Pancreas (tissue), 10 donors: ENCODE data around the gene GCNT1. TPM values are rescaled to one million over a fixed set of nuclear protein-coding genes. Genes with fewer than 3 reads are reported as not detected.

Experiments
- ATAC-seq, 4 donors: fragments of 200-7000 bp; cut with Tn5 transposase; one replicate each; pipeline versions ENCODE4 v1.8.0 to v1.9.1; 2020; ENCODE audit warnings: mild to moderate bottlenecking in 4 of 4, moderate library complexity in 4 of 4
- DNase-seq, 6 donors: peaks; one replicate each; pipeline ENCODE4 v3.0.0-alpha.2; 2020
- FAIRE-seq: peaks from 2 replicates; lab custom pipeline; 2012; peaks lifted over from hg19 to GRCh38; lab: Jason Lieb, UNC
- H3K27ac ChIP-seq, 4 donors: fragments of 200-600 bp; sonication (generic); 1 replicate in 3 of 4; 2 replicates in 1 of 4; pipeline versions ENCODE4 v1.5.0 to v1.8.0; 2020
- H3K27me3 ChIP-seq, 4 donors: fragments of 200-600 bp; one replicate each; pipeline ENCODE4 v1.8.0; 2021
- H3K36me3 ChIP-seq, 3 donors: fragments of 200-600 bp; sonication (generic) in 1 of 3; one replicate each; pipeline versions ENCODE4 v1.5.0 to v1.8.0; 2020 to 2021
- H3K4me1 ChIP-seq, 3 donors: fragments of 200-600 bp; one replicate each; pipeline ENCODE4 v1.8.0; 2021
- H3K4me3 ChIP-seq, 4 donors: fragments of 200-600 bp; sonication (generic) in 2 of 4; one replicate each; pipeline versions ENCODE4 v1.5.0 to v1.8.0; 2020 to 2021
- H3K9me3 ChIP-seq, 4 donors: fragments of 200-600 bp; one replicate each; pipeline ENCODE4 v1.8.0; 2021
- WGBS, 2 donors: extraction: QIAGEN DNeasy Blood & Tissue Kit; methylation state at CpG; one replicate each; pipeline ENCODE4 v1.1.7; 2013; 5-methylcytosine and 5-hydroxymethylcytosine counted together
- intact Hi-C, 3 donors: fragments of 100-400 bp; cut with DNase I; formaldehyde crosslinking; loops; one replicate each; pipeline versions ENCODE4 v1.11.1 to v1.14.2; 2022
- polyA plus RNA-seq, 2 donors: library from polyadenylated mRNA; stranded (reverse); fragments of 200-250 nt; gene quantifications; one replicate each; pipeline ENCODE4 v1.2.3, GENCODE V29; 2013
- total RNA-seq, 6 donors: library from RNA; stranded (reverse); fragmentation: NEBNext Ultra II Directional in 4 of 6; extraction: Animal tissue kit (Norgen Biotek cat#: 25700) in 4 of 6; gene quantifications; one replicate each; pipeline versions ENCODE4 v1.2.1 to v1.2.4, GENCODE V29; 2021 to 2023
- TF ChIP-seq, protein P1 (sequence below), 4 donors: fragments of 200-600 bp; sonication (generic) in 3 of 4; IDR thresholded peaks; one replicate each; pipeline versions ENCODE4 v1.5.0 to v1.8.0; 2021; ENCODE audit warnings: antibody characterized with exemption in 4 of 4
- donor health status: healthy with polysubstance abuse.
- donor health status: DM: no; HTN: no; CAD: no; lungs with moderate emphysema.
- donor health status: DM: no; HTN: no; CAD: no.
- donor health status: control.
- donor health status: control.
- donor health status: Bipolar disorder and iron deficiency.
- donor health status: DM: yes; HTN: yes; CAD: no.
- donor health status: DM: no; HTN: no; CAD: no.
- donor health status: DM: no; HTN: no; CAD: no.
- donor health status: DM: yes; HTN: yes; CAD: no.

Gene GCNT1
- total and polyA plus RNA-seq, 8 donors, result 1.0 to 7.2 (median 3.3) TPM

DNA sequence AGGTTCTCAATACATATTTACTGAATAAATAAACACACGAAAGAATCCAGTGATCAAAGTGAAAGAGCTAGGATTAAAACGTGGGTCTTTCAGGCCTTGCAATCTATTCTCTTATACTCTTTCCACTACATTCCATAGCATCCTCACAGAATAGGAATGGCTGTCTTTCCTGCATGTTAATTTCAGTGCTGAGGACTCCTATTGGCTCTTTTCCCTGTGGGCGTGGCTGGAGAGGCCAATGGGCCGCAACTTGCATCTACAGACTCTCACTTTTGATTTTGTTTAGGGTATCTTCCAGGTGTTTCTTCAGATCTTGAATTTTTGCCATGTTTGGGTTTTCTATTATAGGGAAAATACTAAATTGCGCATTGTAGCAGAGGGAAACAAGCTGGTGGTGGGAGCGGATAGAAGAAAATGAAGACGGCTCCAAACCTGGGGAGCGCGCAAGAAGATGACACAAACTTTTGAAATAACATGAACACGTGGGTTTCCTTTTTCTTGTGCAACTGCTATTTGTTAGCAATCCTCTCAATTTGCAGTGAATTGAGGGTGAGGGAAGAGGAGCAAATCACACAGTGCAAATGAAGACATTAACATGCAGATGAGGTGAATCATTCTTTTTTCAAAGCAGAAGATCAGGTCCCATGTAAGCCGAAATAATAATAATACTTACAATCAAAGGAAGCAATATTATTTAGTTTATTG is 93.9 kb downstream of the GCNT1 start:
- Histone ChIP-seq H3K4me1 (no peaks in the 10 kb centered on the region), H3K4me3 (no peak overlapping the region), H3K36me3 (no peaks in the 10 kb centered on the region), H3K27ac (no peak overlapping the region), H3K27me3 (no peaks in the 10 kb centered on the region), H3K9me3 (no peaks in the 10 kb centered on the region)
- TF ChIP-seq, protein P1, sequence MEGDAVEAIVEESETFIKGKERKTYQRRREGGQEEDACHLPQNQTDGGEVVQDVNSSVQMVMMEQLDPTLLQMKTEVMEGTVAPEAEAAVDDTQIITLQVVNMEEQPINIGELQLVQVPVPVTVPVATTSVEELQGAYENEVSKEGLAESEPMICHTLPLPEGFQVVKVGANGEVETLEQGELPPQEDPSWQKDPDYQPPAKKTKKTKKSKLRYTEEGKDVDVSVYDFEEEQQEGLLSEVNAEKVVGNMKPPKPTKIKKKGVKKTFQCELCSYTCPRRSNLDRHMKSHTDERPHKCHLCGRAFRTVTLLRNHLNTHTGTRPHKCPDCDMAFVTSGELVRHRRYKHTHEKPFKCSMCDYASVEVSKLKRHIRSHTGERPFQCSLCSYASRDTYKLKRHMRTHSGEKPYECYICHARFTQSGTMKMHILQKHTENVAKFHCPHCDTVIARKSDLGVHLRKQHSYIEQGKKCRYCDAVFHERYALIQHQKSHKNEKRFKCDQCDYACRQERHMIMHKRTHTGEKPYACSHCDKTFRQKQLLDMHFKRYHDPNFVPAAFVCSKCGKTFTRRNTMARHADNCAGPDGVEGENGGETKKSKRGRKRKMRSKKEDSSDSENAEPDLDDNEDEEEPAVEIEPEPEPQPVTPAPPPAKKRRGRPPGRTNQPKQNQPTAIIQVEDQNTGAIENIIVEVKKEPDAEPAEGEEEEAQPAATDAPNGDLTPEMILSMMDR (IDR thresholded peaks at IDR 0.05), result no peak
- intact Hi-C loops, result no loop called here
- FAIRE-seq, result no peak
- DNase-seq, result no peak
- no peak for ATAC-seq
- WGBS, 2 donors, result 85 to 91% methylated on average over 11 of the region's 11 CpGs

- H3K36me3 ChIP-seq, result no peaks in the 10 kb centered on the region
- TF ChIP-seq, protein P1 (IDR thresholded peaks at IDR 0.05), result no peak
- 78 to 85% methylated on average over 5 of the region's 5 CpGs for WGBS, 2 donors
- H3K27me3 ChIP-seq, result no peaks in the 10 kb centered on the region
- H3K27ac ChIP-seq, result no peak overlapping the region
- no peak for ATAC-seq
- H3K4me1 ChIP-seq, result no peaks in the 10 kb centered on the region
- no peak overlapping the region for H3K4me3 ChIP-seq
- no peak for DNase-seq
- no peaks in the 10 kb centered on the region for H3K9me3 ChIP-seq
- intact Hi-C loops, result no loop called here
- FAIRE-seq, result no peak
Measured at GRCh38 chr9:76553680-76554079, 94.7 kb downstream of the GCNT1 start.

Other genes starting within 250 kb of the GCNT1 start
- 10 to 100 TPM in 4 of 6 donors, 1 to 10 TPM in 2; 8.3 to 16.5 (median 10.8) TPM for gene RFK, start 64.8 kb upstream of the GCNT1 start, total RNA-seq
- 10 to 100 TPM in 1 of 2 donors, 1 to 10 TPM in 1; 5.8 to 13.7 TPM for gene RFK, start 64.8 kb upstream of the GCNT1 start, polyA plus RNA-seq